Measurements from ENCODE around the gene IFI27L2. TPM values are rescaled to one million over a fixed set of nuclear protein-coding genes. Genes with fewer than 3 reads are reported as not detected.
A peak's percentile ranks its signal among the peaks of the same experiment; 100 is the strongest.

The IFI27L2 gene
- total RNA-seq, 6 experiments from 2014 or later: 1.8 to 7.9 (median 4.1) TPM; not detected in 1

DNA sequence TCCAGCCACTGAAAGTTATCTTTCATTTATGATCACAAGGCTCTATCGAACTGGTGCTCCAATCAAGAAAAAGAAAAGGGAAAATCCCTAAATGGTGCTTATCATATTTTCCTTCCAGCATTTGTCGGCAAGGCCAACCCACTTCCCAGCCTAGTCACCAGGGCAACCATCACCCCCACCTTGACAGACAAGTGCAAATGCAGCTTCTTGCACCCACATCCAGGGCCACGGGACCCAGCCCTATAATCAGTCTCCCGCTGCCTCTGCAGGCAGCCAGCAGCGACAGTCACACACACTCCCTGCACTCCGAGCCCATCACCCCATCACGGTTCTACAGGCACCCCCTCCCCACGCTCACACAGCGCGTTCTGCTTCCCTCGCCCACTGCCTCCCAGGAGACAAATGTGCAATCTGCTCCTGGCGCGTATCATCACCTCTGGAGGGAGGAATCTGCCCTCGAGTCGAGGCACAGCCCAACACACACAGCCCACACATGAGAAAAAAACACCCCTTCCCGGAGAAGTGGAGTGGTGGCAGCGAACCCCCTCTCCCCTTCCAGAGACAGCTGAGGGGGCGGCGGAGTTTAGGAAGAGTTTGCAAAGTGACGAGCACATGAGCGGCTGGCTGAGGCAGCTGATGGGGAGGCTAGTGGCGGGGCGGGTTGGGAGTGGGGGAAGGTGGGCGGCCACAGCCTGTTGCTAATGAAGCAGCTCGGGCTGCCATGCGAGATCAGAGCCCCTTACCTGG, 35.5 kb upstream of the IFI27L2 start:
- H3K27me3 ChIP-seq: no peaks in the 10 kb centered on the region
- no peak overlapping the region for H3K4me3 ChIP-seq
- no peak for DNase-seq
- intact Hi-C loops (cut with DNase I): no loop called here
- H3K9me3 ChIP-seq: no peaks in the 10 kb centered on the region
- TF ChIP-seq, protein P1, sequence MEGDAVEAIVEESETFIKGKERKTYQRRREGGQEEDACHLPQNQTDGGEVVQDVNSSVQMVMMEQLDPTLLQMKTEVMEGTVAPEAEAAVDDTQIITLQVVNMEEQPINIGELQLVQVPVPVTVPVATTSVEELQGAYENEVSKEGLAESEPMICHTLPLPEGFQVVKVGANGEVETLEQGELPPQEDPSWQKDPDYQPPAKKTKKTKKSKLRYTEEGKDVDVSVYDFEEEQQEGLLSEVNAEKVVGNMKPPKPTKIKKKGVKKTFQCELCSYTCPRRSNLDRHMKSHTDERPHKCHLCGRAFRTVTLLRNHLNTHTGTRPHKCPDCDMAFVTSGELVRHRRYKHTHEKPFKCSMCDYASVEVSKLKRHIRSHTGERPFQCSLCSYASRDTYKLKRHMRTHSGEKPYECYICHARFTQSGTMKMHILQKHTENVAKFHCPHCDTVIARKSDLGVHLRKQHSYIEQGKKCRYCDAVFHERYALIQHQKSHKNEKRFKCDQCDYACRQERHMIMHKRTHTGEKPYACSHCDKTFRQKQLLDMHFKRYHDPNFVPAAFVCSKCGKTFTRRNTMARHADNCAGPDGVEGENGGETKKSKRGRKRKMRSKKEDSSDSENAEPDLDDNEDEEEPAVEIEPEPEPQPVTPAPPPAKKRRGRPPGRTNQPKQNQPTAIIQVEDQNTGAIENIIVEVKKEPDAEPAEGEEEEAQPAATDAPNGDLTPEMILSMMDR (IDR thresholded peaks at IDR 0.05): no peak
- no peak for TF ChIP-seq POLR2A (IDR thresholded peaks at IDR 0.05)
- no peaks in the 10 kb centered on the region for H3K36me3 ChIP-seq
- H3K4me1 ChIP-seq: no peaks in the 10 kb centered on the region
- ATAC-seq: no peak
- H3K27ac ChIP-seq: no peak overlapping the region
- 59% methylated on average over 16 of the region's 26 CpGs for WGBS (ENCODE audit: insufficient coverage, low coverage, low lambda C conversion rate, missing lambda C conversion rate)

DNA sequence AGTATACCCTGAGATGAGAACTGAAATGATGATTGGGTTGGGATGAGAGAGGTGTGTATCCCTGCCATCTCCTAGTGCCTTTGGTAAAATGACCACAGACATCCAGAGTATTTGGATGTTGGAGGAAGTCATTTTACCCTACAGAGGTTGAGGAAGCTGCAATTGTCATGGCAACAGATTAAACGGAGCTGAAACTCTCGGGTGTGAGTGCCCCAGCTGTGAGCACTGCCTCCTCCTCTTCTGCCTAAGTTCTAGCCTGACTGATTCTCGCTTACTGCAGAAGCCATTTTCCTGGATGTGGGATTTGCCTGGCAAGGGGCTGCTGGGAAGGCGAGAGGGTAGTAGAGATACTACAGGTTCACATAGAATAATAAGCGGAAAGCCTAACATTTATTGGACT, 34.4 kb upstream of the IFI27L2 start:
- no peaks in the 10 kb centered on the region for H3K9me3 ChIP-seq
- no peak for DNase-seq

DNA sequence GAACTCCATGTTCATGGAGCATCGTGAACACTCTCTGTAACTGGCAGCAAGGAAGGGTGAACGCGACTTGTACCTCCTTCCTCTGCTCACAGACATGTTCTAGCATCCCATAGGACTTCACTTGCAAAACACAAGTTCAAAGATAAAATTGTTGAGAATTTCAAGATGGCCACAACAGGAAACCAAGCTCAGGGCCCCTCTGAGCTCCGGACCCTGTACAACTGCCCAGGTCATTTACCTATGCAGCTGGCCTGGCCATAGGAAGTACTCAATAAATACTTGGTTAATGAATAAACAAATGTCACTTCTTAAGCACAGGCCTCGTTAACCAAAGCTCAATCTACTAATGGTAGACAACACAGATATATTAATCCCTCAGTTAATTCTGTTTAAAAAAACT, 33.1 kb upstream of the IFI27L2 start:
- WGBS (ENCODE audit: insufficient coverage, low coverage, low lambda C conversion rate, missing lambda C conversion rate): 68% methylated on average over 4 of the region's 5 CpGs
- H3K9me3 ChIP-seq: no peaks in the 10 kb centered on the region
- H3K27ac ChIP-seq: no peak overlapping the region
- H3K4me1 ChIP-seq: no peaks in the 10 kb centered on the region
- DNase-seq (no peak), ATAC-seq (no peak)
- intact Hi-C loops (cut with DNase I): no loop called here
- TF ChIP-seq, protein P1 (IDR thresholded peaks at IDR 0.05): no peak
- no peak for TF ChIP-seq POLR2A (IDR thresholded peaks at IDR 0.05)
- H3K4me3 ChIP-seq: no peak overlapping the region
- no peaks in the 10 kb centered on the region for H3K36me3 ChIP-seq
- H3K27me3 ChIP-seq: no peaks in the 10 kb centered on the region

More for the DNA sequence above, 34.4 kb upstream of the IFI27L2 start:
- Histone ChIP-seq H3K4me1 (no peaks in the 10 kb centered on the region), H3K4me3 (no peak overlapping the region), H3K27ac (no peak overlapping the region), H3K36me3 (no peaks in the 10 kb centered on the region), H3K27me3 (no peaks in the 10 kb centered on the region)
- intact Hi-C loops (cut with DNase I): no loop called here
- no peak for ATAC-seq
- TF ChIP-seq, protein P1 (IDR thresholded peaks at IDR 0.05): no peak
- 58% methylated on average over 5 of the region's 5 CpGs for WGBS (ENCODE audit: insufficient coverage, low coverage, low lambda C conversion rate, missing lambda C conversion rate)

DNA sequence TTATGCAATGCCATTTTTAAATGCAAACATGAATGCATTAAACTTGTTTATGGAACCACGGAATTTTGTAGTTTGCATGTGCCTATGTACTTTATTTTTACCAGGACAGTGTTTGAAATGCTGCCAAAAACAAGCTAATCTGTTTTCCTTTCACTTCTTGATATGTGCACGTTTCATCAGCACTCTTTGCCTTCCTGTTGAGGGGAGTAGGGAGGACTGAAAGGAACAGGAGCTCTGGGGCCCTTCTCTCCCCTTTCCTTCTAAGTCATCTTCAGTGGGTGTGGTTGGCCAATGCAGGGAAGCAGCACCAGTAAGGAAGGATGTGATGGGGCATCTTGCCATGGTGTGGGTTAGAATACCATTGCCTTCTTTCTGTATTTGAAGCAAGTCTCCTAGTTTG, 32.6 kb upstream of the IFI27L2 start:
- intact Hi-C loops (cut with DNase I): no loop called here
- Histone ChIP-seq H3K4me1 (no peaks in the 10 kb centered on the region), H3K36me3 (no peaks in the 10 kb centered on the region), H3K9me3 (no peaks in the 10 kb centered on the region), H3K4me3 (no peak overlapping the region), H3K27ac (no peak overlapping the region), H3K27me3 (no peaks in the 10 kb centered on the region)
- no peak for TF ChIP-seq POLR2A (IDR thresholded peaks at IDR 0.05)
- TF ChIP-seq, protein P1 (IDR thresholded peaks at IDR 0.05): no peak
- 0% methylated on average over 2 of the region's 2 CpGs for WGBS (ENCODE audit: insufficient coverage, low coverage, low lambda C conversion rate, missing lambda C conversion rate)
- peak; percentile 60 to 72 (median 70) for ATAC-seq
- DNase-seq: no peak
